ENCODE results near the gene TSKS. TPM values are rescaled to one million over a fixed set of nuclear protein-coding genes. Genes with fewer than 3 reads are reported as not detected.
"Not testable (repeated sequence)": the region's sequence is repeated elsewhere in the genome, so short reads cannot be mapped to it uniquely, and the experiment has no call there.

The TSKS gene
- polyA plus RNA-seq, 3 donors, result 0.37 to 0.81 (median 0.51) TPM

DNA sequence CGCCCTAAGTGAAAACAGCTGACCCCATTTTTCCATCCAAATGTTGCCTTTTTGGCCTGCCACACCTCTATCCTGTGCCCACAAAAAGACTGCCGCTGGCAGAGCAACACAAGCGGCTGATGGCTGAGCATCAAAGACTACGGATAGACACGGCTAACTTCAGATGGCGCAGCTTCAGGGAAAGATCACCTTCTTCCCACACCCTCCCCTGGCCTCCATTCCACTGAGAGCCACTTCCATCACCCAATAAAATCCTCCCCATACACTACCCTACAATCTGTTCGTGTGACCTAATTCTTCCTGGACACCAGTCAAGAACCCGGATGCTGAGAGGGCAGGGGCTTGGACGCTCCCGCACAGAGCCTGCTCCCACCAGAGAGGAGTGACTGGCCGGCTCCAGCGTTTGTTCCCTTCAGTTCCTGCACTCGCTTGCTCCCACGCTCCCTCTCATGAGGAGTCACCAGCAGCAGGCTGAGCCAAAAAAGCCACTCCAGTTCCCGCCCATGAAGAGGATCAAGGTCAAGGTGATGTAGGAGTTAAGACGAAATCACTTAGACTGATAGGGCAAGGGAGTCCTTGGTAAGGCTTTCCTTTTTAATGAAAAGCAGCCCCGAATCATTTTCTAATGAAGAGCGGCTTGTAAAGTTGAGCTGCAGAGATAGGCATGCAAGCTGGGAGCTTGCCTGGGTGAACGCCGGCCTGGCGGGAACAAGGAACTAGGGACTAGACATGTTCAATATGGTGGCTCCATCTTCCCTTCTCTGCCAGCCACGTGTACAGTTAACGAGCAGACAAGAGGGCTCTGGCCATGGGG lies 35.7 kb downstream of the TSKS start:
- 97% methylated on average over 20 of the region's 23 CpGs for WGBS (ENCODE audit: insufficient coverage)
- Mint-ChIP-seq H3K4me1 (peaks cover 7% of the 10 kb centered on the region), H3K4me3 (no peak overlapping the region), H3K27ac (peak overlapping the region in 1 of 7 donors; percentile 11), H3K9me3 (peaks cover 0 to 7% (median 2%) of the 10 kb centered on the region in 7 donors), H3K27me3 (ENCODE audit: low read depth in 3 of 3) (peaks cover 4 to 11% (median 4%) of the 10 kb centered on the region in 3 donors), H3K36me3 (no peaks in the 10 kb centered on the region)
- TF ChIP-seq, protein P1, sequence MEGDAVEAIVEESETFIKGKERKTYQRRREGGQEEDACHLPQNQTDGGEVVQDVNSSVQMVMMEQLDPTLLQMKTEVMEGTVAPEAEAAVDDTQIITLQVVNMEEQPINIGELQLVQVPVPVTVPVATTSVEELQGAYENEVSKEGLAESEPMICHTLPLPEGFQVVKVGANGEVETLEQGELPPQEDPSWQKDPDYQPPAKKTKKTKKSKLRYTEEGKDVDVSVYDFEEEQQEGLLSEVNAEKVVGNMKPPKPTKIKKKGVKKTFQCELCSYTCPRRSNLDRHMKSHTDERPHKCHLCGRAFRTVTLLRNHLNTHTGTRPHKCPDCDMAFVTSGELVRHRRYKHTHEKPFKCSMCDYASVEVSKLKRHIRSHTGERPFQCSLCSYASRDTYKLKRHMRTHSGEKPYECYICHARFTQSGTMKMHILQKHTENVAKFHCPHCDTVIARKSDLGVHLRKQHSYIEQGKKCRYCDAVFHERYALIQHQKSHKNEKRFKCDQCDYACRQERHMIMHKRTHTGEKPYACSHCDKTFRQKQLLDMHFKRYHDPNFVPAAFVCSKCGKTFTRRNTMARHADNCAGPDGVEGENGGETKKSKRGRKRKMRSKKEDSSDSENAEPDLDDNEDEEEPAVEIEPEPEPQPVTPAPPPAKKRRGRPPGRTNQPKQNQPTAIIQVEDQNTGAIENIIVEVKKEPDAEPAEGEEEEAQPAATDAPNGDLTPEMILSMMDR (IDR thresholded peaks at IDR 0.05), result no peak
- no peaks in the 10 kb centered on the region for H4K20me1 ChIP-seq (ENCODE audit: insufficient read depth, low read length)
- no peak overlapping the region for H3K27ac ChIP-seq (ENCODE audit: low read depth in 1 of 2, low read length in 2 of 2)
- H2AFZ ChIP-seq (ENCODE audit: insufficient read depth, low read depth, low read length, poor library complexity, severe bottlenecking), result no peak overlapping the region
- peaks cover 0 to 2% of the 10 kb centered on the region in 2 donors for H3K4me1 ChIP-seq (ENCODE audit: control insufficient read depth in 1 of 2, insufficient read depth in 2 of 2, low read length in 2 of 2)
- intact Hi-C loops (cut with micrococcal nuclease), result no loop called here
- H3K27me3 ChIP-seq (ENCODE audit: control insufficient read depth in 2 of 2, insufficient read depth in 2 of 2, low read length in 2 of 2), result no peaks in the 10 kb centered on the region
- H3K36me3 ChIP-seq (replicated peaks in 1 of 2; ENCODE audit: control insufficient read depth in 1 of 2, insufficient read depth in 2 of 2, low read length in 2 of 2), result no peaks in the 10 kb centered on the region
- H3K9me3 ChIP-seq (replicated peaks in 1 of 2; ENCODE audit: control insufficient read depth in 1 of 2, insufficient read depth in 1 of 2, low read length in 2 of 2), result no peaks in the 10 kb centered on the region
- H3K9ac ChIP-seq (ENCODE audit: insufficient read depth, low read length, poor library complexity, severe bottlenecking), result no peak overlapping the region
- H3K79me2 ChIP-seq (ENCODE audit: insufficient read depth, low read length), result no peaks in the 10 kb centered on the region
- H3K4me2 ChIP-seq (replicated peaks; ENCODE audit: extremely low read depth, low read length, poor library complexity, severe bottlenecking), result no peak overlapping the region
- no peak overlapping the region for H3K4me3 ChIP-seq (replicated peaks in 1 of 3; ENCODE audit: low read depth in 2 of 3, low read length in 3 of 3)
- no peak for DNase-seq

DNA sequence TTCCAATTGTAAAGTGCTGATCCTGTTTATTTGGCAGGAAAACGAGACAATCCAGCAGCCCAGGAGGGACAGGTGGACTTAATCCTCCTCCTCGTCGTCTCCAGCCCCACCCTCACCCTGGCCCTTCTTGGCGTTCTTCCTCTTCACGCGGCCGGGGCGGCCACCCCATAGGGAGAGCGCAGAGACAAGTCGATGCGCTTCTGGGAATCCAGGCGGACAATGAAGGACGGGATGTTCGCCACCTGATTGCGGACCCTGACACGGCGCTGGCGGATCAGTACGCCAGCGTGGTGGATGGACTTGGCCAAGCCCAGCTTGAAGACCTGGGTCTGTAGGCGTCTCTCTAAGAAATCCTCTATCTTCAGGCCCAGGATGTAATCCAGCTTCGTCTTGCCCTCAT lies 43.7 kb downstream of the TSKS start:
- H4K20me1 ChIP-seq (ENCODE audit: insufficient read depth, low read length); H3K79me2 ChIP-seq (ENCODE audit: insufficient read depth, low read length); H2AFZ ChIP-seq (ENCODE audit: insufficient read depth, low read depth, low read length, poor library complexity, severe bottlenecking); H3K36me3 ChIP-seq (replicated peaks in 1 of 2; ENCODE audit: control insufficient read depth in 1 of 2, insufficient read depth in 2 of 2, low read length in 2 of 2); H3K36me3 Mint-ChIP-seq; H3K4me3 ChIP-seq (replicated peaks in 1 of 3; ENCODE audit: low read depth in 2 of 3, low read length in 3 of 3); DNase-seq; H3K4me2 ChIP-seq (replicated peaks; ENCODE audit: extremely low read depth, low read length, poor library complexity, severe bottlenecking); H3K4me1 ChIP-seq (ENCODE audit: control insufficient read depth in 1 of 2, insufficient read depth in 2 of 2, low read length in 2 of 2); H3K27me3 Mint-ChIP-seq (ENCODE audit: low read depth in 3 of 3); H3K9me3 ChIP-seq (replicated peaks in 1 of 2; ENCODE audit: control insufficient read depth in 1 of 2, insufficient read depth in 1 of 2, low read length in 2 of 2); H3K9ac ChIP-seq (ENCODE audit: insufficient read depth, low read length, poor library complexity, severe bottlenecking); intact Hi-C loops (cut with micrococcal nuclease); H3K27ac ChIP-seq (ENCODE audit: low read depth in 1 of 2, low read length in 2 of 2); H3K27me3 ChIP-seq (ENCODE audit: control insufficient read depth in 2 of 2, insufficient read depth in 2 of 2, low read length in 2 of 2); H3K4me3 Mint-ChIP-seq: not testable (repeated sequence)
- H3K4me1 Mint-ChIP-seq, result peaks cover 10% of the 10 kb centered on the region
- peaks cover 0 to 14% (median 2%) of the 10 kb centered on the region in 7 donors for H3K9me3 Mint-ChIP-seq
- peak overlapping the region in 2 of 7 donors; percentile 12 to 24 for H3K27ac Mint-ChIP-seq
- 90% methylated on average over 22 of the region's 22 CpGs for WGBS (ENCODE audit: insufficient coverage)
